ENCODE results near the gene OR10G8.
"Not testable (repeated sequence)": the region's sequence is repeated elsewhere in the genome, so short reads cannot be mapped to it uniquely, and the experiment has no call there.

The OR10G8 gene

GRCh38 chr11:124026498-124026897 lies at the start of gene OR10G8:
TSS of gene OR10G8 (plus strand) at chr11:124026798. CDS start at chr11:124029623, 2,825 bp downstream.
- no peak for DNase-seq

GRCh38 chr11:123977731-123978347 lies 48.8 kb upstream of the OR10G8 start, which contains the start of gene OR10S1:
TSS of gene OR10S1 (minus strand) at chr11:123977781. CDS start at chr11:123977664, 117 bp downstream.
- no peak for DNase-seq

GRCh38 chr11:123979311-123979710 lies 47.3 kb upstream of the OR10G8 start:
- no peak for DNase-seq

GRCh38 chr11:123995119-123995518 lies 31.5 kb upstream of the OR10G8 start, which contains the start of gene OR10G6:
TSS of gene OR10G6 (minus strand) at chr11:123995161. CDS start at chr11:123995161, 0 bp downstream.
- no peak for DNase-seq

- no peak for DNase-seq
Measured at GRCh38 chr11:124012697-124013096, 13.9 kb upstream of the OR10G8 start, which contains the start of gene OR10G4. TSS of gene OR10G4 (plus strand) at chr11:124012997. CDS start at chr11:124015575, 2,578 bp downstream.

- not testable (repeated sequence) for DNase-seq
Measured at GRCh38 chr11:124015837-124016236, 10.8 kb upstream of the OR10G8 start.

- DNase-seq = no peak
Measured at GRCh38 chr11:124036666-124037065, 10.1 kb downstream of the OR10G8 start.

GRCh38 chr11:124039557-124039956 lies 13.0 kb downstream of the OR10G8 start:
- no peak for DNase-seq

GRCh38 chr11:124041254-124041653 lies 14.7 kb downstream of the OR10G8 start, which contains the start of gene OR10G7:
TSS of gene OR10G7 (minus strand) at chr11:124041325. CDS start at chr11:124039001, 2,324 bp downstream.
- no peak for DNase-seq

- no peak for DNase-seq
Measured at GRCh38 chr11:124043420-124043819, 16.8 kb downstream of the OR10G8 start.

GRCh38 chr11:124050748-124051147 lies 24.1 kb downstream of the OR10G8 start:
- no peak for DNase-seq

GRCh38 chr11:124052966-124053365 lies 26.4 kb downstream of the OR10G8 start:
- DNase-seq = no peak

- DNase-seq = no peak
Measured at GRCh38 chr11:124068601-124069110, 42.1 kb downstream of the OR10G8 start.

GRCh38 chr11:124069429-124070401 lies 43.1 kb downstream of the OR10G8 start:
- DNase-seq = no peak

GRCh38 chr11:124070915-124071622 lies 44.5 kb downstream of the OR10G8 start:
- DNase-seq = peak; percentile 58

GRCh38 chr11:124071623-124071948 lies 45.0 kb downstream of the OR10G8 start:
- DNase-seq = no peak

- no peak for DNase-seq
Measured at GRCh38 chr11:124072147-124072546, 45.5 kb downstream of the OR10G8 start.

GRCh38 chr11:124074554-124074953 lies 48.0 kb downstream of the OR10G8 start:
- DNase-seq = no peak

GRCh38 chr11:124075492-124075840 lies 48.9 kb downstream of the OR10G8 start:
- no peak for DNase-seq

GRCh38 chr11:124075841-124076651 lies 49.4 kb downstream of the OR10G8 start:
- peak; percentile 8 for DNase-seq

- no peak for DNase-seq
Measured at GRCh38 chr11:124077266-124077665, 50.7 kb downstream of the OR10G8 start.

GRCh38 chr11:124078591-124078990 lies 52.0 kb downstream of the OR10G8 start:
- DNase-seq = no peak

Measured in DMS79 treated with DMSO at 0.1 percent for 48 hours (cell line).